GM18517 (cell line): Measurements from ENCODE around the gene CFAP77.

ENCODE experiments used
- ATAC-seq: cut with Tn5 transposase; IDR thresholded peaks from one replicate; pipeline ENCODE4 v1.9.1; 2021; ENCODE audit warnings: mild to moderate bottlenecking, moderate library complexity; ENCODE audit not compliant: unreplicated experiment

Gene CFAP77

GRCh38 chr9:132514011-132514744, 104.2 kb downstream of the CFAP77 start:
- ATAC-seq: no peak

- no peak for ATAC-seq
These were observed 104.8 kb downstream of the CFAP77 start for GRCh38 chr9:132514821-132515220.

- ATAC-seq: no peak
These were observed 106.3 kb downstream of the CFAP77 start for GRCh38 chr9:132516301-132516700.

- no peak for ATAC-seq
These were observed 106.9 kb downstream of the CFAP77 start for GRCh38 chr9:132516911-132517310.

- ATAC-seq: no peak
These were observed 108.0 kb downstream of the CFAP77 start for GRCh38 chr9:132517815-132518550.

- no peak for ATAC-seq
These were observed 108.6 kb downstream of the CFAP77 start for GRCh38 chr9:132518626-132519025.

GRCh38 chr9:132519033-132519432, 109.0 kb downstream of the CFAP77 start:
- no peak for ATAC-seq

GRCh38 chr9:132520612-132521011, 110.6 kb downstream of the CFAP77 start:
- no peak for ATAC-seq

GRCh38 chr9:132525308-132526023, 115.5 kb downstream of the CFAP77 start:
- no peak for ATAC-seq

GRCh38 chr9:132531195-132531594, 121.2 kb downstream of the CFAP77 start:
- ATAC-seq: no peak

GRCh38 chr9:132531710-132532570, 121.9 kb downstream of the CFAP77 start:
- no peak for ATAC-seq

GRCh38 chr9:132534832-132535231, 124.8 kb downstream of the CFAP77 start:
- no peak for ATAC-seq

GRCh38 chr9:132536124-132536523, 126.1 kb downstream of the CFAP77 start:
- no peak for ATAC-seq

GRCh38 chr9:132537352-132537751, 127.3 kb downstream of the CFAP77 start:
- ATAC-seq: no peak

- no peak for ATAC-seq
These were observed 128.1 kb downstream of the CFAP77 start for GRCh38 chr9:132538071-132538470.

- no peak for ATAC-seq
These were observed 129.1 kb downstream of the CFAP77 start for GRCh38 chr9:132539096-132539495.

- no peak for ATAC-seq
These were observed 131.0 kb downstream of the CFAP77 start for GRCh38 chr9:132541051-132541450.

- no peak for ATAC-seq
These were observed 132.1 kb downstream of the CFAP77 start for GRCh38 chr9:132541870-132542830.

GRCh38 chr9:132543251-132543650, 133.2 kb downstream of the CFAP77 start:
- ATAC-seq: no peak

GRCh38 chr9:132543960-132544359, 133.9 kb downstream of the CFAP77 start:
- ATAC-seq: no peak
